K562 (cell line): ENCODE measurements around the gene OFD1. TPM values are rescaled to one million over a fixed set of nuclear protein-coding genes. Genes with fewer than 3 reads are reported as not detected.

Source experiments
- ATAC-seq: fragments of 200-7000 bp; cut with Tn5 transposase; 3 replicates; pipeline ENCODE4 v1.9.1; 2020; ENCODE audit warnings: moderate library complexity
- BruUV-seq: library from RNA; stranded (reverse); fragments of 400-500 nt; replicated peaks from 2 replicates; lab custom pipeline; 2021; lab: Mats Ljungman, UMichigan
- CTCF ChIA-PET: fragments of 300-600 bp; formaldehyde crosslinking; extraction: SDS; loops from one replicate; lab custom pipeline; 2021; ENCODE audit warnings: low intra/inter-chr PET ratio; lab: Yijun Ruan, JAX
- POLR2A ChIA-PET: fragments of 300-600, 350-650 bp; sonication (Branson Sonifier 250); formaldehyde crosslinking; extraction: SDS; loops from one replicate; lab custom pipeline; 2021; ENCODE audit warnings: antibody characterized with exemption, inconsistent platforms; lab: Yijun Ruan, JAX
- DNase-seq, 4 experiments: peaks; one replicate each; pipeline versions ENCODE4 v3.0.0 to v3.0.0-alpha.2; 2011 to 2018; ENCODE audit warnings: low spot score in 3 of 4, mixed read lengths in 3 of 4; ENCODE audit errors: extremely low read depth in 1 of 4
- FAIRE-seq: peaks from 2 replicates; lab custom pipeline; 2011; peaks lifted over from hg19 to GRCh38; lab: Jason Lieb, UNC
- H2AFZ ChIP-seq: 2 replicates; pipeline ENCODE4 v1.6.0; 2011; ENCODE audit warnings: low read depth, low read length, control low read depth, inconsistent platforms
- H3K27ac ChIP-seq: fragments of 200-600 bp; 3 replicates; pipeline ENCODE4 v1.8.0; 2011; ENCODE audit warnings: low read depth, mild to moderate bottlenecking, control low read depth, inconsistent platforms, low read length, moderate library complexity, mixed read lengths; ENCODE audit errors: extremely low read depth
- H3K27me3 ChIP-seq, 2 experiments: fragments of 300-600 bp in 1 of 2; 2 replicates in 1 of 2; 3 replicates in 1 of 2; pipeline versions ENCODE4 v1.6.0 to v1.8.0; 2011; ENCODE audit warnings: inconsistent platforms in 2 of 2, low read length in 2 of 2, mild to moderate bottlenecking in 1 of 2, mixed read lengths in 1 of 2, moderate library complexity in 1 of 2; ENCODE audit not compliant: control insufficient read depth in 2 of 2, insufficient read depth in 2 of 2
- H3K36me3 ChIP-seq: fragments of 300-600 bp; 3 replicates; pipeline ENCODE4 v1.8.0; 2011; ENCODE audit warnings: mild to moderate bottlenecking, low read length, inconsistent platforms; ENCODE audit not compliant: control insufficient read depth, insufficient read depth
- H3K4me1 ChIP-seq, 2 experiments: fragments of 200-600 bp in 1 of 2; replicated peaks in 1 of 2; 2 replicates in 1 of 2; 3 replicates in 1 of 2; pipeline versions ENCODE4 v1.5.1 to v1.8.0; 2011; ENCODE audit warnings: inconsistent platforms in 2 of 2, low read length in 2 of 2, mild to moderate bottlenecking in 1 of 2, mixed read lengths in 1 of 2, moderate library complexity in 1 of 2; ENCODE audit not compliant: control insufficient read depth in 2 of 2, insufficient read depth in 2 of 2
- H3K4me2 ChIP-seq: 2 replicates; pipeline ENCODE4 v1.6.1; 2011; ENCODE audit warnings: low read length, control low read depth, inconsistent platforms, mixed read lengths; ENCODE audit not compliant: insufficient read depth
- H3K4me3 ChIP-seq: fragments of 200-600 bp; sonication (generic), shearing (Covaris generic); 2 replicates; pipeline ENCODE4 v1.5.1; 2016; ENCODE audit warnings: control low read depth, inconsistent platforms
- H3K79me2 ChIP-seq: fragments of 200-600 bp; 3 replicates; pipeline ENCODE4 v1.8.0; 2011; ENCODE audit warnings: low read length, inconsistent platforms; ENCODE audit not compliant: control insufficient read depth, insufficient read depth
- H3K9ac ChIP-seq, 2 experiments: 2 replicates each; pipeline versions ENCODE4 v1.6.0 to v1.6.1; 2011; ENCODE audit warnings: low read depth in 2 of 2, low read length in 2 of 2, control low read depth in 1 of 2, inconsistent platforms in 1 of 2, mild to moderate bottlenecking in 1 of 2, mixed read lengths in 1 of 2; ENCODE audit not compliant: insufficient read depth in 1 of 2
- H3K9me1 ChIP-seq: one replicate; pipeline ENCODE4 v1.6.0; 2011; ENCODE audit warnings: inconsistent platforms, mild to moderate bottlenecking, low read length, moderate library complexity; ENCODE audit not compliant: control insufficient read depth, insufficient read depth
- H3K9me3 ChIP-seq: replicated peaks from 2 replicates; pipeline ENCODE4 v1.5.1; 2011; ENCODE audit warnings: low read depth, low read length, inconsistent platforms; ENCODE audit not compliant: control insufficient read depth, insufficient read depth
- H4K20me1 ChIP-seq: replicated peaks from 2 replicates; pipeline ENCODE4 v1.6.1; 2011; ENCODE audit warnings: low read length, inconsistent platforms, mixed read lengths; ENCODE audit not compliant: control insufficient read depth, insufficient read depth
- BRCA1 ChIP-seq, 2 experiments: fragments of 450-650 bp in 1 of 2; sonication (generic) in 1 of 2; formaldehyde crosslinking in 1 of 2; IDR thresholded peaks; 2 replicates each; pipeline versions ENCODE4 v1.5.0 to v1.6.1; 2017 to 2020; ENCODE audit warnings: mild to moderate bottlenecking in 1 of 2, missing genetic modification reagents in 1 of 2
- DDX20 ChIP-seq: fragments of 450-650 bp; IDR thresholded peaks from 2 replicates; pipeline ENCODE4 v1.6.1; 2016; ENCODE audit warnings: missing genetic modification characterization, low read depth, mild to moderate bottlenecking, missing compliant biosample characterization, moderate library complexity
- whole genome bisulfite sequencing: fragments of 100-300 bp; shearing (Covaris generic); methylation state at CpG from one replicate; pipeline ENCODE4 v1.1.6; 2016; ENCODE audit warnings: low coverage, mixed read lengths; ENCODE audit not compliant: insufficient coverage; ENCODE audit errors: missing lambda C conversion rate; 5-methylcytosine and 5-hydroxymethylcytosine counted together
- in situ Hi-C: fragments of 300-500 bp; cut with MboI; formaldehyde crosslinking; loops from 4 replicates; pipeline ENCODE4 v1.15.0; 2018; ENCODE audit warnings: inconsistent platforms, mixed read lengths
- intact Hi-C: fragments of 100-400 bp; cut with micrococcal nuclease; formaldehyde crosslinking; loops from 2 replicates; pipeline ENCODE4 v1.14.2; 2022
- polyA plus RNA-seq, 8 experiments: library from polyadenylated mRNA; depleted of rRNA in 4 of 8; stranded (reverse) in 5 of 8; unstranded in 3 of 8; fragments of >200 nt; fragmentation: Nextera tagmentation in 2 of 8; fragmentation: Illumina TruSeq in 1 of 8; extraction: Ambion mirVana in 2 of 8; extraction: Trizol in 1 of 8; gene quantifications; 2 replicates each; pipeline versions ENCODE4 v1.2.1 to v1.2.3, GENCODE V29; 2011 to 2014; ENCODE audit warnings: inconsistent platforms in 1 of 8, missing spikeins in 1 of 8
- total RNA-seq, 7 experiments: library from RNA; depleted of rRNA in 6 of 7; stranded (reverse); fragments of >200 nt in 6 of 7; fragmentation: Illumina TruSeq in 2 of 7; extraction: Trizol in 2 of 7; gene quantifications; 2 replicates each; pipeline versions ENCODE4 v1.2.1 to v1.2.3, GENCODE V29; 2011 to 2021; ENCODE audit warnings: low replicate concordance in 1 of 7
- TF ChIP-seq, protein P1 (sequence below): fragments of 450-650 bp; IDR thresholded peaks from 2 replicates; pipeline ENCODE4 v1.6.1; 2016; ENCODE audit warnings: mild to moderate bottlenecking

The OFD1 gene
- total and polyA plus RNA-seq, 9 of the 15 experiments (the other 6 are each of a cell fraction or from before 2014, with no cell fraction given) = 22.0 to 49.1 (median 30.2) TPM

DNA sequence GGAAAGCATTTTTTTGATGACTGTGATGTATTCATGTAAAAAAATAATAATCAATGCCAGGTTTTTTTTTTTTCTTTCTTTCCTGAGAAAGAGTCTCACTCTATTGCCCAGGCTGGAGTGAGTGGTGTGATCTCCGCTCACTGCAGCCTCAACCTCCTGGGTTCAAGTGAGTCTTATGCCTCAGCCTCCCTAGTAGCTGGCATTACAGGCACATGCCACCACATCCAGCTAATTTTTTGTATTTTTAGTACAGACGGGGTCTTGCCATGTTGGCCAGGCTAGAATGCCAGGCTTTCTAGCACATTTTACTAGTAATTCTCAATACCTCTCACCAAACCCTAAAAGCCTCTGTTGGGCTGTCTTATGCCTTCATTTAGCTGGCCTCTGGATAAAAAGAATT is 56.6 kb downstream of the OFD1 start:
- in situ Hi-C loops = no loop called here
- Histone ChIP-seq H3K79me2 (no peaks in the 10 kb centered on the region), H4K20me1 (no peaks in the 10 kb centered on the region), H3K9me1 (no peaks in the 10 kb centered on the region), H3K9ac (no peak overlapping the region), H2AFZ (no peak overlapping the region), H3K4me2 (no peak overlapping the region), H3K36me3 (no peaks in the 10 kb centered on the region), H3K4me3 (no peak overlapping the region), H3K4me1 (no peaks in the 10 kb centered on the region), H3K9me3 (no peaks in the 10 kb centered on the region), H3K27me3 (peaks cover 0 to 4% of the 10 kb centered on the region in 2 experiments; a peak in 3 of 5 replicates), H3K27ac (no peak overlapping the region)
- 0% methylated on average over 2 of the region's 2 CpGs for WGBS
- POLR2A ChIA-PET = no interaction called here
- TF ChIP-seq DDX20 (no peak), BRCA1 (IDR thresholded peaks at IDR 0.05) (no peak), BRCA1 (CRISPR knock-in tag; IDR thresholded peaks at IDR 0.05) (no peak)
- TF ChIP-seq, protein P1, sequence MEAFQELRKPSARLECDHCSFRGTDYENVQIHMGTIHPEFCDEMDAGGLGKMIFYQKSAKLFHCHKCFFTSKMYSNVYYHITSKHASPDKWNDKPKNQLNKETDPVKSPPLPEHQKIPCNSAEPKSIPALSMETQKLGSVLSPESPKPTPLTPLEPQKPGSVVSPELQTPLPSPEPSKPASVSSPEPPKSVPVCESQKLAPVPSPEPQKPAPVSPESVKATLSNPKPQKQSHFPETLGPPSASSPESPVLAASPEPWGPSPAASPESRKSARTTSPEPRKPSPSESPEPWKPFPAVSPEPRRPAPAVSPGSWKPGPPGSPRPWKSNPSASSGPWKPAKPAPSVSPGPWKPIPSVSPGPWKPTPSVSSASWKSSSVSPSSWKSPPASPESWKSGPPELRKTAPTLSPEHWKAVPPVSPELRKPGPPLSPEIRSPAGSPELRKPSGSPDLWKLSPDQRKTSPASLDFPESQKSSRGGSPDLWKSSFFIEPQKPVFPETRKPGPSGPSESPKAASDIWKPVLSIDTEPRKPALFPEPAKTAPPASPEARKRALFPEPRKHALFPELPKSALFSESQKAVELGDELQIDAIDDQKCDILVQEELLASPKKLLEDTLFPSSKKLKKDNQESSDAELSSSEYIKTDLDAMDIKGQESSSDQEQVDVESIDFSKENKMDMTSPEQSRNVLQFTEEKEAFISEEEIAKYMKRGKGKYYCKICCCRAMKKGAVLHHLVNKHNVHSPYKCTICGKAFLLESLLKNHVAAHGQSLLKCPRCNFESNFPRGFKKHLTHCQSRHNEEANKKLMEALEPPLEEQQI = no peak
- BruUV-seq = no TSS peak
- ATAC-seq = no peak
- CTCF ChIA-PET = no interaction called here
- no peak for FAIRE-seq
- no peak for DNase-seq
- intact Hi-C loops = no loop called here
